PC-3 (cell line): ENCODE measurements around the gene USP17L22. TPM values are rescaled to one million over a fixed set of nuclear protein-coding genes. Genes with fewer than 3 reads are reported as not detected.

Experiments used
- total RNA-seq: library from RNA; depleted of rRNA; stranded (reverse); fragments of >200 nt; gene quantifications from 2 replicates; pipeline ENCODE4 v1.2.3, GENCODE V29; 2014; rRNA removed

USP17L22 gene
- total RNA-seq, 1 experiment from 2014 or later = not detected

Other genes starting within 250 kb of the USP17L22 start
- not detected in 2 replicates for gene FAM90A26, start 97.2 kb upstream of the USP17L22 start, total RNA-seq
- not detected in 2 replicates for gene USP17L10, start 57.0 kb upstream of the USP17L22 start, total RNA-seq
- not detected in 2 replicates for gene USP17L11, start 52.2 kb upstream of the USP17L22 start, total RNA-seq
- gene USP17L12, start 47.5 kb upstream of the USP17L22 start, total RNA-seq = not detected in 2 replicates
- not detected in 2 replicates for gene USP17L13, start 42.7 kb upstream of the USP17L22 start, total RNA-seq
- gene USP17L15, start 33.2 kb upstream of the USP17L22 start, total RNA-seq = not detected in 2 replicates
- not detected in 2 replicates for gene USP17L17, start 23.7 kb upstream of the USP17L22 start, total RNA-seq
- gene USP17L18, start 19.0 kb upstream of the USP17L22 start, total RNA-seq = not detected in 2 replicates
- not detected in 2 replicates for gene USP17L19, start 14.2 kb upstream of the USP17L22 start, total RNA-seq
- not detected in 2 replicates for gene USP17L20, start 9.5 kb upstream of the USP17L22 start, total RNA-seq
- not detected in 2 replicates for gene USP17L21, start 4.7 kb upstream of the USP17L22 start, total RNA-seq
- not detected in 2 replicates for gene USP17L24, start 57.5 kb downstream of the USP17L22 start, total RNA-seq
- gene USP17L25, start 62.3 kb downstream of the USP17L22 start, total RNA-seq = not detected in 2 replicates
- gene USP17L26, start 67.0 kb downstream of the USP17L22 start, total RNA-seq = not detected in 2 replicates
- not detected in 2 replicates for gene USP17L5, start 71.8 kb downstream of the USP17L22 start, total RNA-seq
- gene USP17L27, start 76.5 kb downstream of the USP17L22 start, total RNA-seq = not detected in 2 replicates
- not detected in 2 replicates for gene USP17L28, start 81.3 kb downstream of the USP17L22 start, total RNA-seq
- gene USP17L29, start 86.0 kb downstream of the USP17L22 start, total RNA-seq = not detected in 2 replicates
- not detected in 2 replicates for gene USP17L30, start 95.5 kb downstream of the USP17L22 start, total RNA-seq
- not detected in 2 replicates for gene DEFB131A, start 176.8 kb downstream of the USP17L22 start, total RNA-seq